K562 (cell line): ENCODE measurements around the gene E2F3. TPM values are rescaled to one million over a fixed set of nuclear protein-coding genes. Genes with fewer than 3 reads are reported as not detected.
A peak's percentile ranks its signal among the peaks of the same experiment; 100 is the strongest.

ENCODE experiments used
- CEBPB ChIP-seq: fragments of 450-650 bp; IDR thresholded peaks from 2 replicates; pipeline ENCODE4 v1.6.1; 2016; ENCODE audit warnings: missing genetic modification characterization, missing compliant biosample characterization
- CEBPG ChIP-seq, 3 experiments: fragments of 200-800 bp in 1 of 3; sonication (Bioruptor generic) in 1 of 3; sonication (generic) in 1 of 3; formaldehyde crosslinking in 1 of 3; IDR thresholded peaks in 2 of 3; conservative IDR thresholded peaks in 1 of 3; 2 replicates each; pipeline versions ENCODE4 v1.6.1 to v1.8.0; 2016 to 2022; ENCODE audit warnings: missing compliant biosample characterization in 2 of 3, missing genetic modification characterization in 2 of 3, mild to moderate bottlenecking in 1 of 3, missing genetic modification reagents in 1 of 3
- DACH1 ChIP-seq: fragments of 450-650 bp; IDR thresholded peaks from 2 replicates; pipeline ENCODE4 v1.6.1; 2018; ENCODE audit not compliant: partially characterized antibody
- EP400 ChIP-seq: fragments of 450-650 bp; IDR thresholded peaks from 2 replicates; pipeline ENCODE4 v1.6.1; 2017; ENCODE audit warnings: antibody characterized with exemption, mild to moderate bottlenecking, moderate library complexity
- FOSL1 ChIP-seq: fragments of 200-800 bp; sonication (Bioruptor generic); conservative IDR thresholded peaks from 2 replicates; pipeline ENCODE4 v1.6.1; 2016; ENCODE audit warnings: missing genetic modification characterization, missing compliant biosample characterization
- FOXP1 ChIP-seq: sonication (generic); formaldehyde crosslinking; IDR thresholded peaks from 2 replicates; pipeline ENCODE4 v1.8.0; 2022; ENCODE audit warnings: mild to moderate bottlenecking, missing genetic modification reagents
- KAT7 ChIP-seq: sonication (generic); formaldehyde crosslinking; IDR thresholded peaks from 2 replicates; pipeline ENCODE4 v1.8.0; 2022; ENCODE audit warnings: missing genetic modification reagents, mild to moderate bottlenecking, borderline replicate concordance
- KLF13 ChIP-seq: fragments of 450-650 bp; IDR thresholded peaks from 2 replicates; pipeline ENCODE4 v1.6.1; 2016; ENCODE audit warnings: missing genetic modification characterization, low read depth, mild to moderate bottlenecking, missing compliant biosample characterization, moderate library complexity, borderline replicate concordance
- MED1 ChIP-seq: sonication (generic); formaldehyde crosslinking; IDR thresholded peaks from 2 replicates; pipeline ENCODE4 v1.8.1; 2023; ENCODE audit warnings: missing genetic modification reagents, borderline replicate concordance
- NBN ChIP-seq: fragments of 450-650 bp; IDR thresholded peaks from 2 replicates; pipeline ENCODE4 v1.6.1; 2016; ENCODE audit warnings: low read depth, mild to moderate bottlenecking
- RBM15 ChIP-seq: fragments of 200-400 bp; formaldehyde crosslinking; IDR thresholded peaks from 2 replicates; pipeline ENCODE4 v1.6.1; 2018; ENCODE audit warnings: mild to moderate bottlenecking, low read length, moderate library complexity; ENCODE audit not compliant: insufficient read depth
- RNF2 ChIP-seq: sonication (generic); IDR thresholded peaks from 2 replicates; pipeline ENCODE4 v1.6.1; 2016
- TEAD2 ChIP-seq: fragments of 450-650 bp; IDR thresholded peaks from 2 replicates; pipeline ENCODE4 v1.6.1; 2016; ENCODE audit warnings: missing genetic modification characterization, control low read depth, missing compliant biosample characterization
- THRB ChIP-seq: fragments of 450-650 bp; formaldehyde crosslinking; conservative IDR thresholded peaks from 2 replicates; pipeline ENCODE4 v1.4.0; 2022; ENCODE audit warnings: mild to moderate bottlenecking, missing genetic modification characterization
- VEZF1 ChIP-seq: fragments of 200-800 bp; sonication (Bioruptor generic); IDR thresholded peaks from 2 replicates; pipeline ENCODE4 v1.6.1; 2017; ENCODE audit warnings: missing genetic modification characterization, missing compliant biosample characterization
- ZNF12 ChIP-seq: sonication (generic); formaldehyde crosslinking; IDR thresholded peaks from 2 replicates; pipeline ENCODE4 v1.4.0; 2020; ENCODE audit warnings: mild to moderate bottlenecking, missing genetic modification reagents
- ZNF347 ChIP-seq: fragments of 450-650 bp; formaldehyde crosslinking; IDR thresholded peaks from 2 replicates; pipeline ENCODE4 v1.4.0; 2020; ENCODE audit warnings: low read depth, mild to moderate bottlenecking, moderate library complexity
- ZNF57 ChIP-seq: fragments of 450-650 bp; formaldehyde crosslinking; IDR thresholded peaks from 2 replicates; pipeline ENCODE4 v1.4.0; 2020; ENCODE audit warnings: mild to moderate bottlenecking, moderate library complexity
- polyA plus RNA-seq, 8 experiments: library from polyadenylated mRNA; depleted of rRNA in 4 of 8; stranded (reverse) in 5 of 8; unstranded in 3 of 8; fragments of >200 nt; fragmentation: Nextera tagmentation in 2 of 8; fragmentation: Illumina TruSeq in 1 of 8; extraction: Ambion mirVana in 2 of 8; extraction: Trizol in 1 of 8; gene quantifications; 2 replicates each; pipeline versions ENCODE4 v1.2.1 to v1.2.3, GENCODE V29; 2011 to 2014; ENCODE audit warnings: inconsistent platforms in 1 of 8, missing spikeins in 1 of 8
- total RNA-seq, 7 experiments: library from RNA; depleted of rRNA in 6 of 7; stranded (reverse); fragments of >200 nt in 6 of 7; fragmentation: Illumina TruSeq in 2 of 7; extraction: Trizol in 2 of 7; gene quantifications; 2 replicates each; pipeline versions ENCODE4 v1.2.1 to v1.2.3, GENCODE V29; 2011 to 2021; ENCODE audit warnings: low replicate concordance in 1 of 7
- TF ChIP-seq, protein P1 (sequence below), 3 experiments: fragments of 200-800 bp in 1 of 3; sonication (Bioruptor generic) in 1 of 3; sonication (generic) in 1 of 3; formaldehyde crosslinking in 1 of 3; IDR thresholded peaks; 2 replicates each; pipeline versions ENCODE4 v1.6.1 to v1.8.0; 2016 to 2022; ENCODE audit warnings: mild to moderate bottlenecking in 2 of 3, missing compliant biosample characterization in 2 of 3, missing genetic modification characterization in 2 of 3, missing genetic modification reagents in 1 of 3
- TF ChIP-seq, protein P2 (sequence below), 2 experiments: IDR thresholded peaks in 1 of 2; conservative IDR thresholded peaks in 1 of 2; 2 replicates each; pipeline ENCODE4 v1.6.1; 2016; ENCODE audit warnings: low read depth in 2 of 2, mild to moderate bottlenecking in 1 of 2, missing compliant biosample characterization in 1 of 2, missing genetic modification characterization in 1 of 2, moderate library complexity in 1 of 2

Gene E2F3
- total and polyA plus RNA-seq, 9 of the 15 experiments (the other 6 are each of a cell fraction or from before 2014, with no cell fraction given): 11.1 to 44.7 (median 27.2) TPM

DNA sequence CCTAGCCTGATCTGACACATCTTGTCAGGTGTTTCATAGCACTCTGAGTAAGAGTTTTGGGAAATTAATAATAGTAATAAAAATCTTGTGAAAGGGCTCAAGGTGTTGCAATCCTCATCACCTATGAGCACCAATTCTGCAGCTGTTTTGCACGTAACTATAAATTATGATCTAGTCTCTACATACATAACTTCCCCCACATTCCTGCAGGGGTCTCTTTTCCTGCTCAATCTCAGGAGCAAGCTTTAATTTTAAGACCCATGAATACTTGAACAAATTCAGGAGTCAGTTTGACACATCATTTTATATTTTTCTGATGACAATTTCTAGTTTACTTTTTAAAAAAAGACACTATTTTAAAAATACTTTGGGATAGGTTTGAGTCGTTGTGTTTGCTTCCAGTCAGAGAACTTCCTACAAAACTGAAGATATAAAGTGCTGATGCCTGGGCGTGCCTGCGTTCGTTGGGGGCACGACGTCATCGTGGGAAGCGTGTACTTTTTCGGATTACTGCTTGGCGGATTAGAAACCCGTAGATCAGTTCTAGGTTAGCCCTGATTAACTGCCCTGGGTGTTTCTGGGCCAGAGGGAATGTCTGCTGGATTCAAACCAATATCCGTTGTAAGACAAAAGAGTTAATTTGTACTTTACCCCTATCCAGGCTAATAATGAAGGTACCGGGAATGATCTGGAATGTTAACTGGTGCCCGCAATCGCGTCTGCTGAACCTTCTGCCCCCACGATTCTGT lies 1.0 kb upstream of the E2F3 start (continued):
- TF ChIP-seq, protein P1, sequence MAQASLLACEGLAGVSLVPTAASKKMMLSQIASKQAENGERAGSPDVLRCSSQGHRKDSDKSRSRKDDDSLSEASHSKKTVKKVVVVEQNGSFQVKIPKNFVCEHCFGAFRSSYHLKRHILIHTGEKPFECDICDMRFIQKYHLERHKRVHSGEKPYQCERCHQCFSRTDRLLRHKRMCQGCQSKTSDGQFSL (CRISPR knock-in tag; IDR thresholded peaks at IDR 0.05): no peak
- TF ChIP-seq, protein P1 (tag; IDR thresholded peaks at IDR 0.05): no peak
- TF ChIP-seq CEBPB (tag): peak; percentile 76
- no peak for TF ChIP-seq KLF13
- TF ChIP-seq FOXP1 (CRISPR knock-in tag): no peak
- no peak for TF ChIP-seq CEBPG (CRISPR knock-in tag; IDR thresholded peaks at IDR 0.05)
- peak; percentile 18 to 48; a peak in 2 of 4 replicates for TF ChIP-seq CEBPG (tag; conservative IDR thresholded peaks at IDR 0.05 in 1 of 2, IDR thresholded peaks at IDR 0.05 in 1 of 2)
- TF ChIP-seq DACH1: no peak
- TF ChIP-seq VEZF1 (CRISPR knock-in tag): peak; percentile 14
- TF ChIP-seq, protein P2, sequence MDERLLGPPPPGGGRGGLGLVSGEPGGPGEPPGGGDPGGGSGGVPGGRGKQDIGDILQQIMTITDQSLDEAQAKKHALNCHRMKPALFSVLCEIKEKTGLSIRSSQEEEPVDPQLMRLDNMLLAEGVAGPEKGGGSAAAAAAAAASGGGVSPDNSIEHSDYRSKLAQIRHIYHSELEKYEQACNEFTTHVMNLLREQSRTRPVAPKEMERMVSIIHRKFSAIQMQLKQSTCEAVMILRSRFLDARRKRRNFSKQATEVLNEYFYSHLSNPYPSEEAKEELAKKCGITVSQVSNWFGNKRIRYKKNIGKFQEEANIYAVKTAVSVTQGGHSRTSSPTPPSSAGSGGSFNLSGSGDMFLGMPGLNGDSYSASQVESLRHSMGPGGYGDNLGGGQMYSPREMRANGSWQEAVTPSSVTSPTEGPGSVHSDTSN (CRISPR knock-in tag; IDR thresholded peaks at IDR 0.05; ENCODE audit: low read depth): no peak
- TF ChIP-seq, protein P2 (tag; conservative IDR thresholded peaks at IDR 0.05; ENCODE audit: low read depth): peak; percentile 80
- no peak for TF ChIP-seq ZNF57 (CRISPR knock-in tag)
- peak; percentile 54 for TF ChIP-seq EP400
- no peak for TF ChIP-seq MED1 (CRISPR knock-in tag)
- TF ChIP-seq ZNF347: no peak
- TF ChIP-seq THRB (CRISPR knock-in tag): no peak
- TF ChIP-seq RBM15: no peak
- TF ChIP-seq FOSL1 (tag): peak; percentile 26; the same call in 1 of the 2 replicates
- TF ChIP-seq ZNF12: 0 out of 2 replicates have a peak, but pooled peaks have one; percentile 26
- peak; percentile 94 for TF ChIP-seq TEAD2 (tag)
- no peak for TF ChIP-seq KAT7
- peak; percentile 19; the same call in 1 of the 2 replicates for TF ChIP-seq NBN
- TF ChIP-seq RNF2: no peak
